WTC11 (cell line): ENCODE measurements around the gene RNF115. TPM values are rescaled to one million over a fixed set of nuclear protein-coding genes. Genes with fewer than 3 reads are reported as not detected.
"Not testable (repeated sequence)": the region's sequence is repeated elsewhere in the genome, so short reads cannot be mapped to it uniquely, and the experiment has no call there.

Experiments used
- ATAC-seq: fragments of 200-7000 bp; cut with Tn5 transposase; 2 replicates; pipeline ENCODE4 v1.10.0; 2021; ENCODE audit warnings: mild to moderate bottlenecking, moderate library complexity
- CTCF ChIA-PET: fragments of 300-600 bp; sonication (Branson Sonifier 250); formaldehyde crosslinking; loops from one replicate; lab custom pipeline; 2021; ENCODE audit warnings: antibody characterized with exemption; lab: Charles Lee
- POLR2A ChIA-PET: fragments of 350-600 bp; sonication (Branson Sonifier 250); formaldehyde crosslinking; loops from one replicate; lab custom pipeline; 2021; ENCODE audit warnings: antibody characterized with exemption; lab: Charles Lee
- DNase-seq: peaks from one replicate; pipeline ENCODE4 v3.0.0; 2021; ENCODE audit warnings: low spot score
- H3K27ac Mint-ChIP-seq: 2 replicates; pipeline ENCODE4 v1.8.0; 2021; ENCODE audit warnings: mixed read lengths
- H3K27me3 Mint-ChIP-seq: 2 replicates; pipeline ENCODE4 v1.8.0; 2021; ENCODE audit warnings: low read depth, mild to moderate bottlenecking, moderate library complexity, mixed read lengths
- H3K36me3 Mint-ChIP-seq: 2 replicates; pipeline ENCODE4 v1.8.0; 2021; ENCODE audit warnings: mixed read lengths
- H3K4me1 Mint-ChIP-seq: 2 replicates; pipeline ENCODE4 v1.8.0; 2022; ENCODE audit warnings: mixed read lengths
- H3K4me3 Mint-ChIP-seq: 2 replicates; pipeline ENCODE4 v1.8.0; 2021; ENCODE audit warnings: mild to moderate bottlenecking, moderate library complexity, mixed read lengths
- H3K9me3 Mint-ChIP-seq: 2 replicates; pipeline ENCODE4 v1.8.0; 2021; ENCODE audit warnings: mixed read lengths
- ATF1 ChIP-seq: sonication (generic); formaldehyde crosslinking; IDR thresholded peaks from 2 replicates; pipeline ENCODE4 v1.8.1; 2023; ENCODE audit warnings: mild to moderate bottlenecking, moderate library complexity, missing genetic modification reagents
- ATF2 ChIP-seq: sonication (generic); formaldehyde crosslinking; IDR thresholded peaks from 2 replicates; pipeline ENCODE4 v1.8.1; 2022; ENCODE audit warnings: low read depth, missing genetic modification reagents, borderline replicate concordance
- CREM ChIP-seq: sonication (generic); formaldehyde crosslinking; IDR thresholded peaks from 2 replicates; pipeline ENCODE4 v1.8.1; 2022; ENCODE audit warnings: mild to moderate bottlenecking, missing genetic modification reagents, moderate library complexity
- FOXJ3 ChIP-seq: sonication (generic); formaldehyde crosslinking; IDR thresholded peaks from 2 replicates; pipeline ENCODE4 v1.9.0; 2021; ENCODE audit warnings: missing genetic modification reagents, mild to moderate bottlenecking, borderline replicate concordance
- FOXP1 ChIP-seq: sonication (generic); formaldehyde crosslinking; IDR thresholded peaks from 2 replicates; pipeline ENCODE4 v1.8.0; 2022; ENCODE audit warnings: missing genetic modification reagents, mild to moderate bottlenecking, moderate library complexity, borderline replicate concordance
- HMGA2 ChIP-seq: fragments of 250-450 bp; sonication (Bioruptor Pico); IDR thresholded peaks from 2 replicates; pipeline ENCODE4 v1.4.0; 2021; ENCODE audit warnings: mild to moderate bottlenecking, moderate library complexity
- MAX ChIP-seq: sonication (generic); formaldehyde crosslinking; IDR thresholded peaks from 2 replicates; pipeline ENCODE4 v1.8.0; 2022; ENCODE audit warnings: mild to moderate bottlenecking, missing genetic modification reagents
- NFYB ChIP-seq: sonication (generic); formaldehyde crosslinking; conservative IDR thresholded peaks from 2 replicates; pipeline ENCODE4 v1.8.0; 2022; ENCODE audit warnings: low read depth, missing genetic modification reagents
- NR3C1 ChIP-seq: sonication (generic); formaldehyde crosslinking; conservative IDR thresholded peaks from 2 replicates; pipeline ENCODE4 v1.8.1; 2023; ENCODE audit warnings: low read depth, mild to moderate bottlenecking, missing genetic modification reagents
- PRDM15 ChIP-seq: sonication (generic); formaldehyde crosslinking; IDR thresholded peaks from 2 replicates; pipeline ENCODE4 v1.8.0; 2022; ENCODE audit warnings: missing genetic modification reagents
- PRRX2 ChIP-seq: fragments of 250-450 bp; sonication (Bioruptor Pico); IDR thresholded peaks from 2 replicates; pipeline ENCODE4 v1.8.0; 2021; ENCODE audit warnings: mild to moderate bottlenecking
- SMAD4 ChIP-seq: sonication (generic); formaldehyde crosslinking; IDR thresholded peaks from 2 replicates; pipeline ENCODE4 v1.8.0; 2022; ENCODE audit warnings: mild to moderate bottlenecking, missing genetic modification reagents
- SP1 ChIP-seq: sonication (generic); formaldehyde crosslinking; conservative IDR thresholded peaks from 2 replicates; pipeline ENCODE4 v1.8.1; 2022; ENCODE audit warnings: missing genetic modification reagents
- ZNF121 ChIP-seq: sonication (generic); formaldehyde crosslinking; IDR thresholded peaks from 2 replicates; pipeline ENCODE4 v1.8.0; 2023; ENCODE audit warnings: missing genetic modification reagents
- ZNF232 ChIP-seq: sonication (generic); formaldehyde crosslinking; IDR thresholded peaks from 2 replicates; pipeline ENCODE4 v1.8.0; 2022; ENCODE audit warnings: mild to moderate bottlenecking, missing genetic modification reagents
- total RNA-seq: library from RNA; stranded (reverse); gene quantifications from 3 replicates; pipeline ENCODE4 v1.2.3, GENCODE V29; 2021
- TF ChIP-seq, protein P1 (sequence below): sonication (generic); formaldehyde crosslinking; conservative IDR thresholded peaks from 2 replicates; pipeline ENCODE4 v1.8.1; 2023; ENCODE audit warnings: mild to moderate bottlenecking, low read depth, missing genetic modification reagents, moderate library complexity
- TF ChIP-seq, protein P2 (sequence below): sonication (generic); formaldehyde crosslinking; IDR thresholded peaks from 2 replicates; pipeline ENCODE4 v1.8.1; 2022; ENCODE audit warnings: low read depth, mild to moderate bottlenecking, moderate library complexity, missing genetic modification reagents, borderline replicate concordance
- TF ChIP-seq, protein P3 (sequence below): sonication (generic); formaldehyde crosslinking; IDR thresholded peaks from 2 replicates; pipeline ENCODE4 v1.8.1; 2023; ENCODE audit warnings: mild to moderate bottlenecking, missing genetic modification reagents, borderline replicate concordance

The RNF115 gene
- total RNA-seq, 1 experiment from 2014 or later: 8.1 TPM

DNA sequence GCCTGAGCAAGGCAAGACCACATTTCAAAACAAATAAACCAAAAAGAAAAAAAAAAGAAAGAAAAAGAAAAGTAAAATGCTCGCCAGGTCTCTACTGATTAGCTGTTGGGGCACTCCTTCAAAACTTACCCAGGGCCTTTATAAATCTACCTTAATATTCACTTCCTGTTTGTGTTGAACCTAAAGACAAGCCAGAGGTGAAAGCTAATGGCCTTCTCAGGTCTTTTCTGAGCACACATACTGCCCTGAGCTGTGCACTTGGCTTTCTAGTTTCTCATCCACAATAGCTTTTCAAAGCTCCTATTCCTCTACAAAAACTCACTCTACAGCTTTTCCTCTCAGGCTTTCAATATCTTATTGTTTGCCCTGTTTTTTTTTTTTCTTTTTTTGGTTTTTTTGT lies 50.5 kb downstream of the RNF115 start (continued):
- no peak for TF ChIP-seq MAX (CRISPR knock-in tag)
- no peak for TF ChIP-seq SMAD4 (CRISPR knock-in tag)
- no peak for TF ChIP-seq NFYB (CRISPR knock-in tag)
- TF ChIP-seq NR3C1 (CRISPR knock-in tag): no peak
- TF ChIP-seq FOXP1 (CRISPR knock-in tag): no peak
- TF ChIP-seq PRRX2 (CRISPR knock-in tag): no peak
- TF ChIP-seq CREM (CRISPR knock-in tag): no peak
- TF ChIP-seq FOXJ3 (CRISPR knock-in tag): no peak

GRCh38 chr1:145771056-145771455 lies 52.8 kb downstream of the RNF115 start:
- POLR2A ChIA-PET: interaction anchor here (0.5 kb wide), 1 partner anchor 15 kb away, joined by 3 read pairs; no protein-coding TSS in a partner anchor
- no peak for DNase-seq
- Mint-ChIP-seq H3K36me3 (peaks cover 30% of the 10 kb centered on the region), H3K27ac (no peak overlapping the region), H3K4me3 (no peak overlapping the region), H3K4me1 (no peaks in the 10 kb centered on the region; the same call in 1 of the 2 replicates), H3K9me3 (no peaks in the 10 kb centered on the region), H3K27me3 (no peaks in the 10 kb centered on the region)
- CTCF ChIA-PET: no interaction called here
- ATAC-seq: no peak
- TF ChIP-seq SMAD4 (CRISPR knock-in tag): no peak
- TF ChIP-seq, protein P1, sequence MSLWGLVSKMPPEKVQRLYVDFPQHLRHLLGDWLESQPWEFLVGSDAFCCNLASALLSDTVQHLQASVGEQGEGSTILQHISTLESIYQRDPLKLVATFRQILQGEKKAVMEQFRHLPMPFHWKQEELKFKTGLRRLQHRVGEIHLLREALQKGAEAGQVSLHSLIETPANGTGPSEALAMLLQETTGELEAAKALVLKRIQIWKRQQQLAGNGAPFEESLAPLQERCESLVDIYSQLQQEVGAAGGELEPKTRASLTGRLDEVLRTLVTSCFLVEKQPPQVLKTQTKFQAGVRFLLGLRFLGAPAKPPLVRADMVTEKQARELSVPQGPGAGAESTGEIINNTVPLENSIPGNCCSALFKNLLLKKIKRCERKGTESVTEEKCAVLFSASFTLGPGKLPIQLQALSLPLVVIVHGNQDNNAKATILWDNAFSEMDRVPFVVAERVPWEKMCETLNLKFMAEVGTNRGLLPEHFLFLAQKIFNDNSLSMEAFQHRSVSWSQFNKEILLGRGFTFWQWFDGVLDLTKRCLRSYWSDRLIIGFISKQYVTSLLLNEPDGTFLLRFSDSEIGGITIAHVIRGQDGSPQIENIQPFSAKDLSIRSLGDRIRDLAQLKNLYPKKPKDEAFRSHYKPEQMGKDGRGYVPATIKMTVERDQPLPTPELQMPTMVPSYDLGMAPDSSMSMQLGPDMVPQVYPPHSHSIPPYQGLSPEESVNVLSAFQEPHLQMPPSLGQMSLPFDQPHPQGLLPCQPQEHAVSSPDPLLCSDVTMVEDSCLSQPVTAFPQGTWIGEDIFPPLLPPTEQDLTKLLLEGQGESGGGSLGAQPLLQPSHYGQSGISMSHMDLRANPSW (CRISPR knock-in tag): no peak
- no peak for TF ChIP-seq ATF2 (CRISPR knock-in tag)
- TF ChIP-seq ZNF232 (CRISPR knock-in tag): no peak
- no peak for TF ChIP-seq PRDM15 (CRISPR knock-in tag)
- no peak for TF ChIP-seq SP1 (CRISPR knock-in tag)
- TF ChIP-seq ZNF121 (CRISPR knock-in tag): no peak
- TF ChIP-seq, protein P2, sequence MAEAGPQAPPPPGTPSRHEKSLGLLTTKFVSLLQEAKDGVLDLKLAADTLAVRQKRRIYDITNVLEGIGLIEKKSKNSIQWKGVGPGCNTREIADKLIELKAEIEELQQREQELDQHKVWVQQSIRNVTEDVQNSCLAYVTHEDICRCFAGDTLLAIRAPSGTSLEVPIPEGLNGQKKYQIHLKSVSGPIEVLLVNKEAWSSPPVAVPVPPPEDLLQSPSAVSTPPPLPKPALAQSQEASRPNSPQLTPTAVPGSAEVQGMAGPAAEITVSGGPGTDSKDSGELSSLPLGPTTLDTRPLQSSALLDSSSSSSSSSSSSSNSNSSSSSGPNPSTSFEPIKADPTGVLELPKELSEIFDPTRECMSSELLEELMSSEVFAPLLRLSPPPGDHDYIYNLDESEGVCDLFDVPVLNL: no peak
- TF ChIP-seq, protein P3, sequence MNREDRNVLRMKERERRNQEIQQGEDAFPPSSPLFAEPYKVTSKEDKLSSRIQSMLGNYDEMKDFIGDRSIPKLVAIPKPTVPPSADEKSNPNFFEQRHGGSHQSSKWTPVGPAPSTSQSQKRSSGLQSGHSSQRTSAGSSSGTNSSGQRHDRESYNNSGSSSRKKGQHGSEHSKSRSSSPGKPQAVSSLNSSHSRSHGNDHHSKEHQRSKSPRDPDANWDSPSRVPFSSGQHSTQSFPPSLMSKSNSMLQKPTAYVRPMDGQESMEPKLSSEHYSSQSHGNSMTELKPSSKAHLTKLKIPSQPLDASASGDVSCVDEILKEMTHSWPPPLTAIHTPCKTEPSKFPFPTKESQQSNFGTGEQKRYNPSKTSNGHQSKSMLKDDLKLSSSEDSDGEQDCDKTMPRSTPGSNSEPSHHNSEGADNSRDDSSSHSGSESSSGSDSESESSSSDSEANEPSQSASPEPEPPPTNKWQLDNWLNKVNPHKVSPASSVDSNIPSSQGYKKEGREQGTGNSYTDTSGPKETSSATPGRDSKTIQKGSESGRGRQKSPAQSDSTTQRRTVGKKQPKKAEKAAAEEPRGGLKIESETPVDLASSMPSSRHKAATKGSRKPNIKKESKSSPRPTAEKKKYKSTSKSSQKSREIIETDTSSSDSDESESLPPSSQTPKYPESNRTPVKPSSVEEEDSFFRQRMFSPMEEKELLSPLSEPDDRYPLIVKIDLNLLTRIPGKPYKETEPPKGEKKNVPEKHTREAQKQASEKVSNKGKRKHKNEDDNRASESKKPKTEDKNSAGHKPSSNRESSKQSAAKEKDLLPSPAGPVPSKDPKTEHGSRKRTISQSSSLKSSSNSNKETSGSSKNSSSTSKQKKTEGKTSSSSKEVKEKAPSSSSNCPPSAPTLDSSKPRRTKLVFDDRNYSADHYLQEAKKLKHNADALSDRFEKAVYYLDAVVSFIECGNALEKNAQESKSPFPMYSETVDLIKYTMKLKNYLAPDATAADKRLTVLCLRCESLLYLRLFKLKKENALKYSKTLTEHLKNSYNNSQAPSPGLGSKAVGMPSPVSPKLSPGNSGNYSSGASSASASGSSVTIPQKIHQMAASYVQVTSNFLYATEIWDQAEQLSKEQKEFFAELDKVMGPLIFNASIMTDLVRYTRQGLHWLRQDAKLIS: no peak
- TF ChIP-seq ATF1 (CRISPR knock-in tag): no peak
- no peak for TF ChIP-seq HMGA2

DNA sequence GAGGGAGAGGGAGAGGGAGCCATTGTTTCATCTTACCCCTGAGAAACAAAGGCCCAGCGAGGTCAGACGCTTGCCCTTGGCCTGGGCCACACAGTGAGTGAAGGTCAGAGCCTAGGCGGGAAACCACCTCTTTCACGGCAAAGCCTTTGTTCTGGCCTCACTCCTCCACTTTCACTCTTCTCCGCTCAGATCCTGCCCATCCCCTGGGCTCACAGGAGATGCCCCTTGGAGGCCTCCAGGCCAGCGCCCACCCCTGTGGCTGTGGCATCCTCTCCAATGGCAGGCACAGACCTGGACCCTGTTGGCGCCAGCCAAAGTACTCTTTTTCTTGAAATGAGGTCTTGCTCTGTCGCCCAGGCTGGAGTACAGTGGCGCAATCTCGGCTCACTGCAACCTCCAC lies 55.9 kb downstream of the RNF115 start:
- H3K27ac Mint-ChIP-seq, CTCF ChIA-PET, ATAC-seq, H3K4me3 Mint-ChIP-seq, H3K9me3 Mint-ChIP-seq, DNase-seq, H3K4me1 Mint-ChIP-seq, POLR2A ChIA-PET, H3K27me3 Mint-ChIP-seq: not testable (repeated sequence)
- H3K36me3 Mint-ChIP-seq: peaks cover 47% of the 10 kb centered on the region

GRCh38 chr1:145766926-145767325 lies 57.0 kb downstream of the RNF115 start:
- peaks cover 13% of the 10 kb centered on the region for H3K9me3 Mint-ChIP-seq
- H3K4me1 Mint-ChIP-seq, POLR2A ChIA-PET, ATAC-seq, DNase-seq, CTCF ChIA-PET, H3K27me3 Mint-ChIP-seq, H3K27ac Mint-ChIP-seq, H3K4me3 Mint-ChIP-seq: not testable (repeated sequence)
- peaks cover 55% of the 10 kb centered on the region for H3K36me3 Mint-ChIP-seq
